K562 (cell line): ENCODE data around the gene GATC. TPM values are rescaled to one million over a fixed set of nuclear protein-coding genes. Genes with fewer than 3 reads are reported as not detected.

Experiments used
- ARHGAP35 ChIP-seq: fragments of 450-650 bp; IDR thresholded peaks from 2 replicates; pipeline ENCODE4 v1.6.1; 2018; ENCODE audit not compliant: partially characterized antibody
- ARID1B ChIP-seq: fragments of 450-650 bp; IDR thresholded peaks from 2 replicates; pipeline ENCODE4 v1.6.1; 2016; ENCODE audit warnings: antibody characterized with exemption, mild to moderate bottlenecking, inconsistent platforms
- CSDE1 ChIP-seq, 2 experiments: fragments of 450-650 bp; IDR thresholded peaks; 2 replicates each; pipeline ENCODE4 v1.6.1; 2016; ENCODE audit warnings: mild to moderate bottlenecking in 1 of 2
- DACH1 ChIP-seq: fragments of 450-650 bp; IDR thresholded peaks from 2 replicates; pipeline ENCODE4 v1.6.1; 2018; ENCODE audit not compliant: partially characterized antibody
- DDX20 ChIP-seq: fragments of 450-650 bp; IDR thresholded peaks from 2 replicates; pipeline ENCODE4 v1.6.1; 2016; ENCODE audit warnings: missing genetic modification characterization, low read depth, mild to moderate bottlenecking, missing compliant biosample characterization, moderate library complexity
- ESRRA ChIP-seq: fragments of 450-650 bp; IDR thresholded peaks from 2 replicates; pipeline ENCODE4 v1.6.1; 2014; ENCODE audit warnings: low read depth, mild to moderate bottlenecking, moderate library complexity, borderline replicate concordance
- PATZ1 ChIP-seq: fragments of 250-450 bp; sonication (Bioruptor Pico); IDR thresholded peaks from 2 replicates; pipeline ENCODE4 v1.5.0; 2020; ENCODE audit warnings: mild to moderate bottlenecking, borderline replicate concordance
- PHF8 ChIP-seq: fragments of 200-600 bp; sonication (generic); IDR thresholded peaks from 2 replicates; pipeline ENCODE4 v1.6.1; 2012; ENCODE audit warnings: mixed run types, mild to moderate bottlenecking, inconsistent platforms, low read length, moderate library complexity, borderline replicate concordance
- SAP30 ChIP-seq: fragments of 200-600 bp; sonication (generic); IDR thresholded peaks from 2 replicates; pipeline ENCODE4 v1.6.1; 2012; ENCODE audit warnings: borderline replicate concordance, low read depth, mild to moderate bottlenecking, moderate library complexity, low read length, control low read depth, inconsistent platforms; ENCODE audit not compliant: insufficient read depth, poor library complexity, severe bottlenecking
- SRSF9 ChIP-seq: fragments of 200-400 bp; formaldehyde crosslinking; IDR thresholded peaks from 2 replicates; pipeline ENCODE4 v1.6.1; 2017; ENCODE audit warnings: low read depth, low read length, borderline replicate concordance
- STAG1 ChIP-seq: sonication (generic); formaldehyde crosslinking; IDR thresholded peaks from 2 replicates; pipeline ENCODE4 v1.5.0; 2020; ENCODE audit warnings: missing genetic modification reagents, borderline replicate concordance
- THRA ChIP-seq: fragments of 450-650 bp; IDR thresholded peaks from 2 replicates; pipeline ENCODE4 v1.6.1; 2017; ENCODE audit warnings: mild to moderate bottlenecking, moderate library complexity
- TSHZ1 ChIP-seq: fragments of 250-450 bp; sonication (Bioruptor Pico); IDR thresholded peaks from 2 replicates; pipeline ENCODE4 v1.4.0; 2020; ENCODE audit warnings: mild to moderate bottlenecking, moderate library complexity
- ZBTB43 ChIP-seq: sonication (generic); formaldehyde crosslinking; IDR thresholded peaks from 2 replicates; pipeline ENCODE4 v1.8.0; 2023; ENCODE audit warnings: mild to moderate bottlenecking, missing genetic modification reagents
- ZC3H8 ChIP-seq: fragments of 450-650 bp; IDR thresholded peaks from 2 replicates; pipeline ENCODE4 v1.6.1; 2017
- ZEB2 ChIP-seq: fragments of 450-650 bp; IDR thresholded peaks from 2 replicates; pipeline ENCODE4 v1.6.1; 2016
- ZKSCAN8 ChIP-seq: fragments of 200-800 bp; sonication (Bioruptor generic); IDR thresholded peaks from 2 replicates; pipeline ENCODE4 v1.6.1; 2016; ENCODE audit warnings: missing genetic modification characterization, missing compliant biosample characterization
- ZNF347 ChIP-seq: fragments of 450-650 bp; formaldehyde crosslinking; IDR thresholded peaks from 2 replicates; pipeline ENCODE4 v1.4.0; 2020; ENCODE audit warnings: low read depth, mild to moderate bottlenecking, moderate library complexity
- ZNF586 ChIP-seq: fragments of 450-650 bp; formaldehyde crosslinking; conservative IDR thresholded peaks from 2 replicates; pipeline ENCODE4 v1.4.0; 2020; ENCODE audit warnings: mild to moderate bottlenecking, moderate library complexity
- polyA plus RNA-seq, 8 experiments: library from polyadenylated mRNA; depleted of rRNA in 4 of 8; stranded (reverse) in 5 of 8; unstranded in 3 of 8; fragments of >200 nt; fragmentation: Nextera tagmentation in 2 of 8; fragmentation: Illumina TruSeq in 1 of 8; extraction: Ambion mirVana in 2 of 8; extraction: Trizol in 1 of 8; gene quantifications; 2 replicates each; pipeline versions ENCODE4 v1.2.1 to v1.2.3, GENCODE V29; 2011 to 2014; ENCODE audit warnings: inconsistent platforms in 1 of 8, missing spikeins in 1 of 8
- total RNA-seq, 7 experiments: library from RNA; depleted of rRNA in 6 of 7; stranded (reverse); fragments of >200 nt in 6 of 7; fragmentation: Illumina TruSeq in 2 of 7; extraction: Trizol in 2 of 7; gene quantifications; 2 replicates each; pipeline versions ENCODE4 v1.2.1 to v1.2.3, GENCODE V29; 2011 to 2021; ENCODE audit warnings: low replicate concordance in 1 of 7
- TF ChIP-seq, protein P1 (sequence below): fragments of 450-650 bp; conservative IDR thresholded peaks from 2 replicates; pipeline ENCODE4 v1.6.1; 2016; ENCODE audit warnings: missing genetic modification characterization, low read depth, mild to moderate bottlenecking, control low read depth, missing compliant biosample characterization

GATC gene
- total and polyA plus RNA-seq, 9 of the 15 experiments (the other 6 are each of a cell fraction or from before 2014, with no cell fraction given): 5.8 to 52.6 (median 28.2) TPM

DNA sequence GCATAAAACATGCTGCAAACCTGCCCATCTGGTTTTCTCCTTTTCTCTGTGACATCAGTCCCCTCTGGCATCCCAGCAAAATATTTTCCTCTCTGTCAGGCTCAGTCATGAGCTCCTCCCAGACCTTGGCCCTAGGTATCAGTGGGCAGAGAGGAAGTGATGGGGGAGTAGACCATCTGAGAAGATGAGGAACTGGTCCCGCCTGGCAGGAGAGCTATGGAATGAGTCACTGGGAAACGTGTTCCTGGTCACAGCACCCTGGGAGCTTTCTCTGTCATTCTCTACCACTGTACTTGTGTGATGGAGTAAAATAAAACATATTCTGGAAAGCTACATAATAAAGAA, 28.3 kb downstream of the GATC start (continued):
- TF ChIP-seq DACH1: no peak
- TF ChIP-seq PATZ1 (CRISPR knock-in tag): no peak
- no peak for TF ChIP-seq TSHZ1
- TF ChIP-seq ARHGAP35: no peak
- TF ChIP-seq ARID1B: peak; percentile 40
- TF ChIP-seq, protein P1, sequence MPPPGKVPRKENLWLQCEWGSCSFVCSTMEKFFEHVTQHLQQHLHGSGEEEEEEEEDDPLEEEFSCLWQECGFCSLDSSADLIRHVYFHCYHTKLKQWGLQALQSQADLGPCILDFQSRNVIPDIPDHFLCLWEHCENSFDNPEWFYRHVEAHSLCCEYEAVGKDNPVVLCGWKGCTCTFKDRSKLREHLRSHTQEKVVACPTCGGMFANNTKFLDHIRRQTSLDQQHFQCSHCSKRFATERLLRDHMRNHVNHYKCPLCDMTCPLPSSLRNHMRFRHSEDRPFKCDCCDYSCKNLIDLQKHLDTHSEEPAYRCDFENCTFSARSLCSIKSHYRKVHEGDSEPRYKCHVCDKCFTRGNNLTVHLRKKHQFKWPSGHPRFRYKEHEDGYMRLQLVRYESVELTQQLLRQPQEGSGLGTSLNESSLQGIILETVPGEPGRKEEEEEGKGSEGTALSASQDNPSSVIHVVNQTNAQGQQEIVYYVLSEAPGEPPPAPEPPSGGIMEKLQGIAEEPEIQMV: no peak
- TF ChIP-seq CSDE1 (IDR thresholded peaks at IDR 0.05): no peak
- no peak for TF ChIP-seq ZNF586 (CRISPR knock-in tag)
- no peak for TF ChIP-seq ZNF347 (CRISPR knock-in tag)
- no peak for TF ChIP-seq DDX20
- TF ChIP-seq ZEB2: peak; percentile 63
- no peak for TF ChIP-seq ZC3H8
- no peak for TF ChIP-seq SAP30
- TF ChIP-seq PHF8: no peak
- no peak for TF ChIP-seq THRA
- TF ChIP-seq ZBTB43 (CRISPR knock-in tag): no peak
- no peak for TF ChIP-seq ZKSCAN8 (CRISPR knock-in tag)
- TF ChIP-seq ESRRA: no peak
- no peak for TF ChIP-seq SRSF9
- no peak for TF ChIP-seq STAG1 (CRISPR knock-in tag)
